ENCODE data around the gene ACTR1A.
"Not testable (repeated sequence)": the region's sequence is repeated elsewhere in the genome, so short reads cannot be mapped to it uniquely, and the experiment has no call there.

The ACTR1A gene

GRCh38 chr10:102504179-102504975 lies 1.9 kb upstream of the ACTR1A start:
- no peak for TF ChIP-seq ZNF274 (IDR thresholded peaks at IDR 0.05; ENCODE audit: low read depth, low read length)
- H3K4me3 ChIP-seq (ENCODE audit: low read length): peak overlapping the region; percentile 96

- no peak for TF ChIP-seq ZNF274 (IDR thresholded peaks at IDR 0.05; ENCODE audit: low read depth, low read length)
Observed at GRCh38 chr10:102503264-102504178, 1.0 kb upstream of the ACTR1A start, which contains the start of gene SUFU. SUFU (plus strand) TSS chr10:102503972; CDS start chr10:102504153, 181 bp downstream.

GRCh38 chr10:102502029-102502336 lies 529 bp downstream of the ACTR1A start:
- peak overlapping the region; percentile 93 for H3K4me3 ChIP-seq (ENCODE audit: low read length)
- no peak for TF ChIP-seq ZNF274 (IDR thresholded peaks at IDR 0.05; ENCODE audit: low read depth, low read length)

More at GRCh38 chr10:102503264-102504178, 1.0 kb upstream of the ACTR1A start, which contains the start of gene SUFU:
- peak within 1 kb of the TSS; percentile 96 for H3K4me3 ChIP-seq (ENCODE audit: low read length)

- TF ChIP-seq ZNF274 (IDR thresholded peaks at IDR 0.05; ENCODE audit: low read depth, low read length): no peak
- peak overlapping the region; percentile 93 for H3K4me3 ChIP-seq (ENCODE audit: low read length)
Observed at GRCh38 chr10:102501201-102502028, 1.1 kb downstream of the ACTR1A start.

GRCh38 chr10:102500686-102501085 lies 1.8 kb downstream of the ACTR1A start:
- not testable (repeated sequence) for H3K4me3 ChIP-seq (ENCODE audit: low read length)

- TF ChIP-seq ZNF274 (IDR thresholded peaks at IDR 0.05; ENCODE audit: low read depth, low read length): no peak
- no peak overlapping the region for H3K4me3 ChIP-seq (ENCODE audit: low read length)
Observed at GRCh38 chr10:102499356-102499755, 3.2 kb downstream of the ACTR1A start.

- no peak overlapping the region for H3K4me3 ChIP-seq (ENCODE audit: low read length)
- no peak for TF ChIP-seq ZNF274 (IDR thresholded peaks at IDR 0.05; ENCODE audit: low read depth, low read length)
Observed at GRCh38 chr10:102497545-102497944, 5.0 kb downstream of the ACTR1A start.

- TF ChIP-seq ZNF274 (IDR thresholded peaks at IDR 0.05; ENCODE audit: low read depth, low read length): no peak
- H3K4me3 ChIP-seq (ENCODE audit: low read length): no peak overlapping the region
Observed at GRCh38 chr10:102493771-102494170, 8.7 kb downstream of the ACTR1A start.

GRCh38 chr10:102492983-102493382 lies 9.5 kb downstream of the ACTR1A start:
- H3K4me3 ChIP-seq (ENCODE audit: low read length): no peak overlapping the region
- no peak for TF ChIP-seq ZNF274 (IDR thresholded peaks at IDR 0.05; ENCODE audit: low read depth, low read length)

GRCh38 chr10:102492344-102492939 lies 10.1 kb downstream of the ACTR1A start:
- TF ChIP-seq ZNF274 (IDR thresholded peaks at IDR 0.05; ENCODE audit: low read depth, low read length): no peak
- no peak overlapping the region for H3K4me3 ChIP-seq (ENCODE audit: low read length)

- no peak overlapping the region for H3K4me3 ChIP-seq (ENCODE audit: low read length)
- TF ChIP-seq ZNF274 (IDR thresholded peaks at IDR 0.05; ENCODE audit: low read depth, low read length): no peak
Observed at GRCh38 chr10:102491136-102491535, 11.4 kb downstream of the ACTR1A start.

GRCh38 chr10:102485093-102485784 lies 17.3 kb downstream of the ACTR1A start:
- no peak overlapping the region for H3K4me3 ChIP-seq (ENCODE audit: low read length)
- TF ChIP-seq ZNF274 (IDR thresholded peaks at IDR 0.05; ENCODE audit: low read depth, low read length): no peak

- no peak for TF ChIP-seq ZNF274 (IDR thresholded peaks at IDR 0.05; ENCODE audit: low read depth, low read length)
- H3K4me3 ChIP-seq (ENCODE audit: low read length): no peak overlapping the region
Observed at GRCh38 chr10:102484021-102484420, 18.5 kb downstream of the ACTR1A start.
